HepG2 (cell line): ENCODE data around the gene CARS2. TPM values are rescaled to one million over a fixed set of nuclear protein-coding genes. Genes with fewer than 3 reads are reported as not detected.

Source experiments
- AGO1 ChIP-seq: fragments of 200-400 bp; formaldehyde crosslinking; IDR thresholded peaks from 2 replicates; pipeline ENCODE4 v1.6.1; 2017; ENCODE audit warnings: mild to moderate bottlenecking, low read depth, low read length, moderate library complexity; ENCODE audit not compliant: poor library complexity, severe bottlenecking
- ISX ChIP-seq: sonication (generic); formaldehyde crosslinking; conservative IDR thresholded peaks from 2 replicates; pipeline ENCODE4 v1.5.0; 2020; ENCODE audit warnings: missing genetic modification reagents
- JDP2 ChIP-seq: sonication (generic); formaldehyde crosslinking; IDR thresholded peaks from 2 replicates; pipeline ENCODE4 v1.8.1; 2022; ENCODE audit warnings: missing genetic modification reagents, borderline replicate concordance
- MTA1 ChIP-seq: sonication (generic); formaldehyde crosslinking; IDR thresholded peaks from 2 replicates; pipeline ENCODE4 v1.4.0; 2020; ENCODE audit warnings: missing genetic modification reagents, mild to moderate bottlenecking, borderline replicate concordance
- NFYB ChIP-seq: sonication (generic); formaldehyde crosslinking; IDR thresholded peaks from 2 replicates; pipeline ENCODE4 v1.4.0; 2020; ENCODE audit warnings: missing genetic modification reagents
- ZNF136 ChIP-seq: sonication (generic); formaldehyde crosslinking; IDR thresholded peaks from 2 replicates; pipeline ENCODE4 v1.8.1; 2022; ENCODE audit warnings: low read depth, mild to moderate bottlenecking, moderate library complexity, missing genetic modification reagents
- ZNF354B ChIP-seq: sonication (generic); formaldehyde crosslinking; IDR thresholded peaks from 2 replicates; pipeline ENCODE4 v1.8.0; 2022; ENCODE audit warnings: mild to moderate bottlenecking, missing genetic modification reagents
- ZNF737 ChIP-seq: sonication (generic); formaldehyde crosslinking; IDR thresholded peaks from 2 replicates; pipeline ENCODE4 v1.5.0; 2020; ENCODE audit warnings: missing genetic modification reagents, mild to moderate bottlenecking, borderline replicate concordance
- ZSCAN31 ChIP-seq: sonication (generic); formaldehyde crosslinking; IDR thresholded peaks from 2 replicates; pipeline ENCODE4 v1.5.0; 2020; ENCODE audit warnings: low read depth, mild to moderate bottlenecking, missing genetic modification reagents
- polyA plus RNA-seq, 8 experiments: library from polyadenylated mRNA; depleted of rRNA in 3 of 8; stranded (reverse) in 7 of 8; unstranded in 1 of 8; fragments of >200 nt; fragmentation: Illumina TruSeq in 4 of 8; extraction: Trizol in 4 of 8; gene quantifications; 2 replicates each; pipeline versions ENCODE4 v1.2.1 to v1.2.3, GENCODE V29; 2011 to 2016; ENCODE audit warnings: low read depth in 4 of 8, missing spikeins in 1 of 8, mixed read lengths in 1 of 8; ENCODE audit not compliant: insufficient read depth in 1 of 8
- total RNA-seq, 5 experiments: library from RNA; depleted of rRNA; stranded (reverse); fragments of >200 nt; fragmentation: Illumina TruSeq; extraction: Trizol; gene quantifications; 2 replicates each; pipeline ENCODE4 v1.2.3, GENCODE V29; 2016; ENCODE audit warnings: low read depth in 1 of 5
- TF ChIP-seq, protein P1 (sequence below): IDR thresholded peaks from 2 replicates; pipeline ENCODE4 v1.6.1; 2016; ENCODE audit warnings: mild to moderate bottlenecking
- TF ChIP-seq, protein P2 (sequence below): sonication (generic); formaldehyde crosslinking; IDR thresholded peaks from 2 replicates; pipeline ENCODE4 v1.4.0; 2020; ENCODE audit warnings: mild to moderate bottlenecking, missing genetic modification reagents
- TF ChIP-seq, protein P3 (sequence below): sonication (generic); formaldehyde crosslinking; IDR thresholded peaks from 2 replicates; pipeline ENCODE4 v1.4.0; 2020; ENCODE audit warnings: missing genetic modification reagents, borderline replicate concordance
- TF ChIP-seq, protein P4 (sequence below), 2 experiments: fragments of 450-650 bp in 1 of 2; sonication (generic) in 1 of 2; formaldehyde crosslinking in 1 of 2; IDR thresholded peaks; 2 replicates each; pipeline versions ENCODE4 v1.6.1 to v1.8.0; 2016 to 2022; ENCODE audit warnings: antibody characterized with exemption in 1 of 2, mild to moderate bottlenecking in 1 of 2, missing genetic modification reagents in 1 of 2

CARS2 gene
- total and polyA plus RNA-seq, 2 of the 13 experiments (the other 11 are each of a cell fraction or from before 2014, with no cell fraction given), result 41.1 to 59.3 TPM

DNA sequence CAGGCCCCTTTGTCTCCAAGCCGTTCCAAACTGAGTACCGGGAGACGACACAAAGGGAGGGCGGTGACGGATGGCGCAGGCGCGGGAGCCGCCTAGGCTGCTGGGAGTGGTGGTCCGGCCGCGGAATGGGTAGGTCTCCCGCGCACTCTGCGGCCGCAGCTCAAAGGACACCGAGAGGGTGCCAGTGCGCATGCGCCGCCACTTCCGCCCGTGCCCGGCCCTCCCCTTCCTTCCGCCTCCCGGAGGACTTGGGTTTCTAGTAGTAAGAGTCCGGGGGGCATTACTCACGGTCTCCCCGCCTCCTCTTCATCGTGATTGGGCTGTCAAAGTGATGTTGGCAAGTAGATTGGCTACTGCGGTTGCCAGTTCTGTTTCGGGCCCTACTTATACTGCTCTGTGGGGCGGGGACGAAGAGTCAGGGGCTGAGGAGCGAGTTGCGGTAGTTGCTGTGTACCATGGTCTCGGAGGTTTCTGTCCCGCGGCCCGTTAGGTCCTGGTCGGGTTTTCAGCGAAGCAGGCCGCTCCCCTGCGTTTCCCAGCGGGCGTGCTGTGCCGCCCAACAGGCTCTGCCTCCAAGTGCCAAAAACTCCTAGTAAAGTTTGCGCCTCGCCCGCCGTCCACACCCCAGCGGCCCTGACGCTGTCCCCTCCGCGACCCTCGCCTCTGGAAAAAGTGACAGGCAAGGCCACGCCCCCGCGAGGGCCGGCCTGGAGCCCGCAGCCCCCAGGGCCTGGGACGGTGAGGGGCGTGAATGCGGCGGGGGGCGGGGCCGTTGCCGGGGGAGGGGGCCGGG is 7.1 kb upstream of the CARS2 start (continued):
- TF ChIP-seq, protein P1, sequence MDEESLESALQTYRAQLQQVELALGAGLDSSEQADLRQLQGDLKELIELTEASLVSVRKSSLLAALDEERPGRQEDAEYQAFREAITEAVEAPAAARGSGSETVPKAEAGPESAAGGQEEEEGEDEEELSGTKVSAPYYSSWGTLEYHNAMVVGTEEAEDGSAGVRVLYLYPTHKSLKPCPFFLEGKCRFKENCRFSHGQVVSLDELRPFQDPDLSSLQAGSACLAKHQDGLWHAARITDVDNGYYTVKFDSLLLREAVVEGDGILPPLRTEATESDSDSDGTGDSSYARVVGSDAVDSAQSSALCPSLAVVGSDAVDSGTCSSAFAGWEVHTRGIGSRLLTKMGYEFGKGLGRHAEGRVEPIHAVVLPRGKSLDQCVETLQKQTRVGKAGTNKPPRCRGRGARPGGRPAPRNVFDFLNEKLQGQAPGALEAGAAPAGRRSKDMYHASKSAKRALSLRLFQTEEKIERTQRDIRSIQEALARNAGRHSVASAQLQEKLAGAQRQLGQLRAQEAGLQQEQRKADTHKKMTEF (CRISPR knock-in tag), result peak; percentile 82
- TF ChIP-seq, protein P2, sequence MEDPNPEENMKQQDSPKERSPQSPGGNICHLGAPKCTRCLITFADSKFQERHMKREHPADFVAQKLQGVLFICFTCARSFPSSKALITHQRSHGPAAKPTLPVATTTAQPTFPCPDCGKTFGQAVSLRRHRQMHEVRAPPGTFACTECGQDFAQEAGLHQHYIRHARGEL, result no peak
- TF ChIP-seq ZNF136 (no peak), ZNF354B (CRISPR knock-in tag) (no peak), NFYB (CRISPR knock-in tag) (peak; percentile 98), JDP2 (CRISPR knock-in tag) (no peak), ISX (no peak), MTA1 (no peak), AGO1 (peak; percentile 57), ZNF737 (CRISPR knock-in tag) (no peak), ZSCAN31 (CRISPR knock-in tag) (no peak; the same call in 1 of the 2 replicates)
- TF ChIP-seq, protein P3, sequence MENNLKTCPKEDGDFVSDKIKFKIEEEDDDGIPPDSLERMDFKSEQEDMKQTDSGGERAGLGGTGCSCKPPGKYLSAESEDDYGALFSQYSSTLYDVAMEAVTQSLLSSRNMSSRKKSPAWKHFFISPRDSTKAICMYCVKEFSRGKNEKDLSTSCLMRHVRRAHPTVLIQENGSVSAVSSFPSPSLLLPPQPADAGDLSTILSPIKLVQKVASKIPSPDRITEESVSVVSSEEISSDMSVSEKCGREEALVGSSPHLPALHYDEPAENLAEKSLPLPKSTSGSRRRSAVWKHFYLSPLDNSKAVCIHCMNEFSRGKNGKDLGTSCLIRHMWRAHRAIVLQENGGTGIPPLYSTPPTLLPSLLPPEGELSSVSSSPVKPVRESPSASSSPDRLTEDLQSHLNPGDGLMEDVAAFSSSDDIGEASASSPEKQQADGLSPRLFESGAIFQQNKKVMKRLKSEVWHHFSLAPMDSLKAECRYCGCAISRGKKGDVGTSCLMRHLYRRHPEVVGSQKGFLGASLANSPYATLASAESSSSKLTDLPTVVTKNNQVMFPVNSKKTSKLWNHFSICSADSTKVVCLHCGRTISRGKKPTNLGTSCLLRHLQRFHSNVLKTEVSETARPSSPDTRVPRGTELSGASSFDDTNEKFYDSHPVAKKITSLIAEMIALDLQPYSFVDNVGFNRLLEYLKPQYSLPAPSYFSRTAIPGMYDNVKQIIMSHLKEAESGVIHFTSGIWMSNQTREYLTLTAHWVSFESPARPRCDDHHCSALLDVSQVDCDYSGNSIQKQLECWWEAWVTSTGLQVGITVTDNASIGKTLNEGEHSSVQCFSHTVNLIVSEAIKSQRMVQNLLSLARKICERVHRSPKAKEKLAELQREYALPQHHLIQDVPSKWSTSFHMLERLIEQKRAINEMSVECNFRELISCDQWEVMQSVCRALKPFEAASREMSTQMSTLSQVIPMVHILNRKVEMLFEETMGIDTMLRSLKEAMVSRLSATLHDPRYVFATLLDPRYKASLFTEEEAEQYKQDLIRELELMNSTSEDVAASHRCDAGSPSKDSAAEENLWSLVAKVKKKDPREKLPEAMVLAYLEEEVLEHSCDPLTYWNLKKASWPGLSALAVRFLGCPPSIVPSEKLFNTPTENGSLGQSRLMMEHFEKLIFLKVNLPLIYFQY (CRISPR knock-in tag), result peak; percentile 18; the same call in 1 of the 2 replicates
- TF ChIP-seq, protein P4, sequence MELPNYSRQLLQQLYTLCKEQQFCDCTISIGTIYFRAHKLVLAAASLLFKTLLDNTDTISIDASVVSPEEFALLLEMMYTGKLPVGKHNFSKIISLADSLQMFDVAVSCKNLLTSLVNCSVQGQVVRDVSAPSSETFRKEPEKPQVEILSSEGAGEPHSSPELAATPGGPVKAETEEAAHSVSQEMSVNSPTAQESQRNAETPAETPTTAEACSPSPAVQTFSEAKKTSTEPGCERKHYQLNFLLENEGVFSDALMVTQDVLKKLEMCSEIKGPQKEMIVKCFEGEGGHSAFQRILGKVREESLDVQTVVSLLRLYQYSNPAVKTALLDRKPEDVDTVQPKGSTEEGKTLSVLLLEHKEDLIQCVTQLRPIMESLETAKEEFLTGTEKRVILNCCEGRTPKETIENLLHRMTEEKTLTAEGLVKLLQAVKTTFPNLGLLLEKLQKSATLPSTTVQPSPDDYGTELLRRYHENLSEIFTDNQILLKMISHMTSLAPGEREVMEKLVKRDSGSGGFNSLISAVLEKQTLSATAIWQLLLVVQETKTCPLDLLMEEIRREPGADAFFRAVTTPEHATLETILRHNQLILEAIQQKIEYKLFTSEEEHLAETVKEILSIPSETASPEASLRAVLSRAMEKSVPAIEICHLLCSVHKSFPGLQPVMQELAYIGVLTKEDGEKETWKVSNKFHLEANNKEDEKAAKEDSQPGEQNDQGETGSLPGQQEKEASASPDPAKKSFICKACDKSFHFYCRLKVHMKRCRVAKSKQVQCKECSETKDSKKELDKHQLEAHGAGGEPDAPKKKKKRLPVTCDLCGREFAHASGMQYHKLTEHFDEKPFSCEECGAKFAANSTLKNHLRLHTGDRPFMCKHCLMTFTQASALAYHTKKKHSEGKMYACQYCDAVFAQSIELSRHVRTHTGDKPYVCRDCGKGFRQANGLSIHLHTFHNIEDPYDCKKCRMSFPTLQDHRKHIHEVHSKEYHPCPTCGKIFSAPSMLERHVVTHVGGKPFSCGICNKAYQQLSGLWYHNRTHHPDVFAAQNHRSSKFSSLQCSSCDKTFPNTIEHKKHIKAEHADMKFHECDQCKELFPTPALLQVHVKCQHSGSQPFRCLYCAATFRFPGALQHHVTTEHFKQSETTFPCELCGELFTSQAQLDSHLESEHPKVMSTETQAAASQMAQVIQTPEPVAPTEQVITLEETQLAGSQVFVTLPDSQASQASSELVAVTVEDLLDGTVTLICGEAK (IDR thresholded peaks at IDR 0.05), result no peak
- TF ChIP-seq, protein P4 (CRISPR knock-in tag; IDR thresholded peaks at IDR 0.05), result peak; percentile 54; the same call in 1 of the 2 replicates
